ENCODE measurements around the gene WNT6. TPM values are rescaled to one million over a fixed set of nuclear protein-coding genes. Genes with fewer than 3 reads are reported as not detected.

The WNT6 gene
- total RNA-seq, 4 donors from 2014 or later: 0.36 to 3.9 (median 2.1) TPM

DNA sequence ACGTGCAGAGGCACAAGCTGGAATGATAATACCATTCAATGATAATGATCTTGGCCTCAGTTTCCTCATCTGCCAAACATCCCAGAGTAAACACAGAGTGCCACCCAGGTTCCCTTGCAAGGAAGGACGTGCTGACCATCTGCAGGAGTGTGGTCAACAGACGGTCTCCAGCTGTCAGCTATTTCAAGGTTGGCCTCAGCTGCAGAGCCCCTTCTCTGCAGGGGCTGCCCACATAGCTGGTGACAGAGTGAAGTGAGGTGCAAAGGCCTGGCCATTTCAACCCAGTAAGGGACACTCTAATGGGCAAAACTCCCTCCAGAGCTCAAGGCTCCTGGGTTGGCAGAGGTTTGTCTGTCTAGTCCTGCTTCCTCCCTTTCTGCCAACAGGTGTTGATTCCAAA, 8.3 kb upstream of the WNT6 start:
- in situ Hi-C loops (cut with MboI; ENCODE audit: low sequenced_read_pairs in 4 of 4): loop anchor here in 2 of 4 donors (5.0 kb wide), 2 partner anchors 51 to 129 kb away; no protein-coding TSS in a partner anchor
- Histone ChIP-seq H3K36me3 (no peaks in the 10 kb centered on the region), H3K9me3 (no peaks in the 10 kb centered on the region), H3K27ac (no peak overlapping the region), H3K4me3 (no peak overlapping the region), H3K27me3 (peaks cover 0 to 4% (median 4%) of the 10 kb centered on the region in 3 donors), H3K4me1 (peaks cover 3 to 9% of the 10 kb centered on the region in 2 donors)
- DNase-seq (no peak), ATAC-seq (no peak)
- intact Hi-C loops (cut with DNase I; ENCODE audit: low total_unique reads): no loop called here
- no peak for TF ChIP-seq POLR2A (IDR thresholded peaks at IDR 0.05)
- TF ChIP-seq, protein P1, sequence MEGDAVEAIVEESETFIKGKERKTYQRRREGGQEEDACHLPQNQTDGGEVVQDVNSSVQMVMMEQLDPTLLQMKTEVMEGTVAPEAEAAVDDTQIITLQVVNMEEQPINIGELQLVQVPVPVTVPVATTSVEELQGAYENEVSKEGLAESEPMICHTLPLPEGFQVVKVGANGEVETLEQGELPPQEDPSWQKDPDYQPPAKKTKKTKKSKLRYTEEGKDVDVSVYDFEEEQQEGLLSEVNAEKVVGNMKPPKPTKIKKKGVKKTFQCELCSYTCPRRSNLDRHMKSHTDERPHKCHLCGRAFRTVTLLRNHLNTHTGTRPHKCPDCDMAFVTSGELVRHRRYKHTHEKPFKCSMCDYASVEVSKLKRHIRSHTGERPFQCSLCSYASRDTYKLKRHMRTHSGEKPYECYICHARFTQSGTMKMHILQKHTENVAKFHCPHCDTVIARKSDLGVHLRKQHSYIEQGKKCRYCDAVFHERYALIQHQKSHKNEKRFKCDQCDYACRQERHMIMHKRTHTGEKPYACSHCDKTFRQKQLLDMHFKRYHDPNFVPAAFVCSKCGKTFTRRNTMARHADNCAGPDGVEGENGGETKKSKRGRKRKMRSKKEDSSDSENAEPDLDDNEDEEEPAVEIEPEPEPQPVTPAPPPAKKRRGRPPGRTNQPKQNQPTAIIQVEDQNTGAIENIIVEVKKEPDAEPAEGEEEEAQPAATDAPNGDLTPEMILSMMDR (IDR thresholded peaks at IDR 0.05 in 4 of 5, conservative IDR thresholded peaks at IDR 0.05 in 1 of 5): no peak

DNA sequence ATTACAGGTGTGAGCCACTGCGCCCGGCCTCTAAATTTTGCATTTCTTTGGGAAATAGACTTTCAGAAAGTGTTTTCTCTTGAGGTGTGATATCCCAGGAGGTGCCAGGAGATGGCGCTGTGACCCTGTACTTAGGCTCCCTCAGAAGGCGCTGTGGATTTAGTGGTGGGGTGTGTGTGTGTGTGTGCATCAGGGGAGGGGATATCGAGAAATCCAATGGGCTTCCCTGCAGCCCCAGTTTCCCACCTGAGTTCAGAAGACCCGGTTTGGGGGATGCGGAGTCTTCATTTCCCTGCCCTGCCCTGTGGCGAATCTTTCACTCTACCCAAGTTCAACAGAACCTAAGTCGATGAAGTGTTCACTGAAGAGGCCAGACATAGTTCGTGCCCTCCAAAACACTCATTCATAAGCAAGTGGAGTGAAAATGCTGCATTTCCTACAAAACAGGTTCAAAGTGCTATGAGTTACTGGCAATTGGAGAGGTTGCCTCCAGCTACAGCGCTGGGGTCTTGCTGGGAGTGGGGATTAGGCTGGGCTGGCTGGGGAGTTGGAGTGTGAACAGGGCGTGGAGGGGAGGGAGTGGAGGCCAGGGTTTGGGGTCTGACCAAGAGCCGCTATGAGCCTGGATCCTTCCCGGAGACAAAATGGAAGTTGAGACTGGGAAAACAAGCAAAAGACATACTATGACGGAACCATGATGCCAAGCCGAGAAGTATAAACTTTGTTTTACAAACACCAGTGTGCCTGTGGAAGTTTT, 6.5 kb upstream of the WNT6 start:
- in situ Hi-C loops (cut with MboI; ENCODE audit: low sequenced_read_pairs in 4 of 4) (loop anchor here in 2 of 4 donors (5.0 kb wide), 2 partner anchors 49 to 131 kb away; no protein-coding TSS in a partner anchor), intact Hi-C loops (cut with DNase I; ENCODE audit: low total_unique reads) (loop anchor here (2.0 kb wide), 1 partner anchor 46 kb away; no protein-coding TSS in a partner anchor)
- TF ChIP-seq, protein P1 (IDR thresholded peaks at IDR 0.05 in 4 of 5, conservative IDR thresholded peaks at IDR 0.05 in 1 of 5): peak; percentile 70 to 80 (median 77)
- TF ChIP-seq POLR2A (IDR thresholded peaks at IDR 0.05): no peak
- Histone ChIP-seq H3K27me3 (peaks cover 0 to 10% (median 4%) of the 10 kb centered on the region in 3 donors), H3K36me3 (no peaks in the 10 kb centered on the region), H3K4me1 (peaks cover 0 to 9% of the 10 kb centered on the region in 2 donors), H3K4me3 (no peak overlapping the region), H3K27ac (no peak overlapping the region), H3K9me3 (no peaks in the 10 kb centered on the region)
- peak; percentile 54 to 55 for ATAC-seq
- DNase-seq: peak in 1 of 2 donors; percentile 41

DNA sequence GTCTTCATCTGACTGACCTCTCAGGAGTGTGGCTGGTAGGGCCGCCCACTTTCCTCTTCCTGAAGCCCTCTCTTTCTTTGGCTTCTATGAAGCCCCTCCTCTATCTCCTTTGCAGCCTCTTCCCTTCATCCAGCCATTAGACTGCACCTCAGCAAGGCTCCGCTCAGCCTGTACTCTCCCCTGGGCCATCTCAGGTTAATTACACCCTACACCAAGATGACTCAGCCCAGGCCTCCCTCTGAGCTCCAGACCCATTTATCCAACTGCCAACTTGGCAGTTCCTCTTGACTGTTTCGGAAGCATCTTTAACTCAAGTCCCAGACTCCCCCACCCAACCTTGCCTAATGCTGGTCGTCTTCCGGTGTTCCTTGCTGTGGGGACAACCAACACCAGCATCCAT, 5.8 kb upstream of the WNT6 start:
- intact Hi-C loops (cut with DNase I; ENCODE audit: low total_unique reads): loop anchor here (2.0 kb wide), 1 partner anchor 45 kb away; no protein-coding TSS in a partner anchor
- DNase-seq: peak; percentile 23 to 48
- Histone ChIP-seq H3K36me3 (no peaks in the 10 kb centered on the region), H3K27ac (no peak overlapping the region), H3K9me3 (no peaks in the 10 kb centered on the region), H3K27me3 (peaks cover 7 to 17% (median 9%) of the 10 kb centered on the region in 3 donors), H3K4me3 (no peak overlapping the region), H3K4me1 (peaks cover 0 to 9% of the 10 kb centered on the region in 2 donors)
- in situ Hi-C loops (cut with MboI; ENCODE audit: low sequenced_read_pairs in 4 of 4): loop anchor here in 2 of 4 donors (5.0 kb wide), 2 partner anchors 49 to 131 kb away; no protein-coding TSS in a partner anchor
- peak; percentile 75 to 91 for ATAC-seq
- TF ChIP-seq POLR2A (IDR thresholded peaks at IDR 0.05): no peak

DNA sequence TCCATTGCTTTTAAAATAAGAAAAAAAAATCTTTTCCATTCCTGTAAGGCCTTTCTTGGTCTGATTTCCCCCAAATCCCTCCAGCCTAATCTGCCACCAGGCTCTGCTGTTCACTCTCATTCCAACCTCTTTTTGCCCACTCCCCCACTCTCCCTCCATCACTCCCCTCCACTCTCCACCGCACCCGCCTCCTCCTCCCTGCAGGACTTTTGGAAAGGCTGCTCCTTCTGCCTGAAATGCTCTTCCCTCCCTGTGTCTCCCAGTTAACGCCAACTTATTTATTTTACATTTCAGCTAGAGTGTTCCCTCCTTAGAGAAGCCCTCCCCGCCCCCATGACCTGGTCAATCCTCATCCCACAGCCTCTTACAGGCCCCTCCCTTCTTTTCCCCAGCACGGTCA, 4.7 kb upstream of the WNT6 start:
- Histone ChIP-seq H3K4me1 (peaks cover under 1 to 10% of the 10 kb centered on the region in 2 donors), H3K27me3 (peaks cover 13 to 23% (median 13%) of the 10 kb centered on the region in 3 donors), H3K4me3 (no peak overlapping the region), H3K36me3 (no peaks in the 10 kb centered on the region), H3K27ac (no peak overlapping the region), H3K9me3 (no peaks in the 10 kb centered on the region)
- ATAC-seq (no peak), DNase-seq (no peak)
- intact Hi-C loops (cut with DNase I; ENCODE audit: low total_unique reads): no loop called here
- in situ Hi-C loops (cut with MboI; ENCODE audit: low sequenced_read_pairs in 4 of 4): loop anchor here in 2 of 4 donors (5.0 kb wide), 2 partner anchors 47 to 133 kb away; no protein-coding TSS in a partner anchor
- TF ChIP-seq, protein P1 (IDR thresholded peaks at IDR 0.05 in 4 of 5, conservative IDR thresholded peaks at IDR 0.05 in 1 of 5): no peak
- TF ChIP-seq POLR2A (IDR thresholded peaks at IDR 0.05): no peak

Data from gastrocnemius medialis (tissue), 4 donors.